ENCODE measurements around the gene SYVN1.

- TF ChIP-seq ZNF280D (tag by site-specific recombination; IDR thresholded peaks at IDR 0.05) = no peak
- no peak for TF ChIP-seq ZNF10 (tag by site-specific recombination; IDR thresholded peaks at IDR 0.05)
- no peak for TF ChIP-seq ZNF324 (tag by site-specific recombination; IDR thresholded peaks at IDR 0.05)
- TF ChIP-seq ZFP3 (tag by site-specific recombination; IDR thresholded peaks at IDR 0.05; ENCODE audit: low read depth) = no peak
- no peak for TF ChIP-seq ZNF202 (tag by site-specific recombination; IDR thresholded peaks at IDR 0.05; ENCODE audit: borderline replicate concordance)
- no peak for TF ChIP-seq ZNF148 (tag by site-specific recombination; IDR thresholded peaks at IDR 0.05; ENCODE audit: borderline replicate concordance)
- TF ChIP-seq TSHZ1 (tag by site-specific recombination; IDR thresholded peaks at IDR 0.05; ENCODE audit: borderline replicate concordance) = no peak
- no peak for TF ChIP-seq ZBTB11 (tag by site-specific recombination; conservative IDR thresholded peaks at IDR 0.05; ENCODE audit: low read depth)
- TF ChIP-seq CTCF (tag by site-specific recombination; IDR thresholded peaks at IDR 0.05) = no peak
- TF ChIP-seq TCF7L2 (IDR thresholded peaks at IDR 0.05; ENCODE audit: borderline replicate concordance, low read depth, low read length) = no peak
- no peak for TF ChIP-seq ZNF530 (tag by site-specific recombination; IDR thresholded peaks at IDR 0.05; ENCODE audit: low read depth)
- no peak for TF ChIP-seq BCL11A (tag by site-specific recombination; IDR thresholded peaks at IDR 0.05; ENCODE audit: low read depth)
- TF ChIP-seq ZNF510 (tag by site-specific recombination; IDR thresholded peaks at IDR 0.05; ENCODE audit: insufficient replicate concordance) = no peak
These were observed 9.7 kb downstream of the SYVN1 start for GRCh38 chr11:65124480-65125196.

All from HEK293 (cell line).